NB4 (cell line): Measurements from ENCODE around the gene FHIT.

Experiments
- DNase-seq: peaks from one replicate; pipeline ENCODE4 v3.0.0; 2010; ENCODE audit warnings: low read depth
- H3K4me3 ChIP-seq: one replicate; pipeline ENCODE4 v1.5.1; 2011; ENCODE audit warnings: mild to moderate bottlenecking, low read depth, low read length, moderate library complexity
- CTCF ChIP-seq: IDR thresholded peaks from one replicate; pipeline ENCODE4 v1.5.1; 2012; ENCODE audit warnings: low read depth, low read length
- MAX ChIP-seq: IDR thresholded peaks from 2 replicates; pipeline ENCODE4 v1.6.1; 2011; ENCODE audit warnings: low read depth, low read length
- MYC ChIP-seq: IDR thresholded peaks from 2 replicates; pipeline ENCODE4 v1.6.1; 2011; ENCODE audit warnings: low read depth, low read length
- POLR2A ChIP-seq: IDR thresholded peaks from 2 replicates; pipeline ENCODE4 v1.6.1; 2011; ENCODE audit warnings: mild to moderate bottlenecking; ENCODE audit not compliant: insufficient read length; ENCODE audit errors: extremely low read depth

Gene FHIT

DNA sequence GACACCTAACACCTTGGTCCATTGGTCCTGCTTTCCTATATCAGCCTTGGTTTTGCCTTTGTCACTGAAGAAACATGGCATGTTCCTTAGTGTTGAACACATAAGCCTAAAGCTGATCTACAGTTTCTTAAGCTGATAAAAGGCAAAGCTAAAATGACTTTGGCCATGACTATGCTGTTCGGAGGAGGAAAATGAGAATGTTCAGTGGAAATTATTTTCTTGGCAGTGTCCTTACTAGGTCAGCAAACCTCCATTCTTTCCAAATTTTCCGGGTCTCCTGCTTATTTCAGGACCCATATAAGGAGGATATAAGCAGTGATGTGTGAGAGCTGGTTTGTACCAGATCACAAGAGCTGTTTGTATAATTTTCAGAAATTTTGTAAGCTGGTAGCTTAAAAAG lies 1368.5 kb downstream of the FHIT start:
- TF ChIP-seq MAX (no peak), POLR2A (no peak), MYC (no peak), CTCF (no peak)
- DNase-seq: no peak

DNA sequence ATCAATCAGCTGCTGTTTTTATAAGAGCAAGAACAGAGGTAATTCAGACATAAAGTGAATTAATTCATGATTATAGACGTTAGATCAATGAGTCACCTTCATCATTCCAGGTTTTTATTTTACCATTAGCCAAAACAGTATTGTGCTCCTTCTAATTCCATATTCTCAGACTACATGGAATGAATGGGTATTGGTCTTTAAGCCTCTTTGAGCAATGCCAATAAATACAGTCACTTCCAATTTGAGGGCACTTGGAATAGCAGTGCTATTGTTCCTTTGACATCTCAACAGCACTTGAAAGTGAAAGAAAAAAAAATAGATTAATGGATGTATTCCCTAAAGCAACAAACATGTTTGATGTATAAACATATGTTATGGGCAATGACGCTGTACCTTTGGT lies 1370.5 kb downstream of the FHIT start:
- no peak for DNase-seq
- H3K4me3 ChIP-seq: no peak overlapping the region
- no peak for TF ChIP-seq POLR2A
- TF ChIP-seq MAX: no peak
- TF ChIP-seq MYC: no peak

More for the DNA sequence above, 1368.5 kb downstream of the FHIT start:
- H3K4me3 ChIP-seq: no peak overlapping the region

GRCh38 chr3:59879031-59879581 lies 1372.1 kb downstream of the FHIT start:
- DNase-seq: no peak
- TF ChIP-seq CTCF (no peak), POLR2A (no peak), MYC (no peak), MAX (no peak)

DNA sequence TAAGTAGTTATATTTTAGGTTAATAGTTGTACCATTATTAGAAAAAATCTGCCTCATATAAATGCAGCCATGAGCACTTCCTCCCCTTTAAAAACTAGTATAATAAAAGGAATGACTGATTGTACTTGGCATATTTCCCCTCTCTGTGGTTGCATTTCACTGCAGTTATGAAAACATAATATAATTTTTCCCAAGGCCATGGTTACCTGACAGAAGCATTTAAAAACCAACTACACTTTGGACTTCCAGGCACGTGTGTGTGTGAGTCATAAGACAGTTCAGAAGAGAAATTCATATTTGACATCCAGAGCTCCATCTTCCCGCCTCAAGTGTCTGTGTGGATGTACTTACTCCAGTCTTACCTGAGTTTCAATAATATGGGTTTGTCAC lies 1373.2 kb downstream of the FHIT start:
- no peak for DNase-seq
- TF ChIP-seq POLR2A (no peak), CTCF (no peak), MAX (no peak), MYC (no peak)
- no peak overlapping the region for H3K4me3 ChIP-seq

More at GRCh38 chr3:59879031-59879581, 1372.1 kb downstream of the FHIT start:
- no peak overlapping the region for H3K4me3 ChIP-seq

DNA sequence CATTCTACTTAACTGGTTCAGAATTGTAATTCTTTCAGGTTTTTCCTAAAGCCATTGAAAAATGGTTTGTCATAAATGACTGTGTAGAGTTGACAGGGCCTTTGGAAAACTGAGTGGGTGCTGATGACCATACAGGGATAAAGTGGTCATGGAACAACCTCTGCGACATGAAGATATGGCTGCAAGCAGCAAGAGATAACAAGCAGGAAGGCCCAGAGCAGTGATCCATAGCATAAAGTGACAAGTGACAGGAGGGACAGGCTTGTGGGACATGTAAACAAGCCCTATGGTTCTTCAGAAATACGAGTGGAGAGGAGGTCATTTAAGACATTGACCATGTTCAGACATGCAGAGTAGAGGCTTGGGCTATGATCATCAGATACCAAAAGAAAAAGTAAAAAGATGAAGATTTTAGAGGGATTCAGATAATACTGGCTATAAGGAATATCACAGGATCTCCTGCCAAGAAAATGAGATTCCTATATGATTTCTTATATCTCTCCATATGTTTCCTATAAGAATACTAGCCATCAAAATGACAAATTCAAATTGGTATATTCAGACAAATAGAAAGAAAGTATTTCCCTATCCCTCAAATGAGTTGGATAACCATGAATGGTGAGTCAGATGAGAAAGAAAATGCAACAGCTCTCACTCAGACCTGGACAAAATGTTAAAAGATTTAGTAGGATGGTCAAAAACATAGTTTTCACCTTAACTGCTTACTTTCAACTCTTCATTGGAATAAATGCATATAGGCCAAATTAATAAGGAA lies 1373.8 kb downstream of the FHIT start:
- no peak for TF ChIP-seq MAX
- no peak for TF ChIP-seq CTCF
- no peak overlapping the region for H3K4me3 ChIP-seq
- DNase-seq: no peak

DNA sequence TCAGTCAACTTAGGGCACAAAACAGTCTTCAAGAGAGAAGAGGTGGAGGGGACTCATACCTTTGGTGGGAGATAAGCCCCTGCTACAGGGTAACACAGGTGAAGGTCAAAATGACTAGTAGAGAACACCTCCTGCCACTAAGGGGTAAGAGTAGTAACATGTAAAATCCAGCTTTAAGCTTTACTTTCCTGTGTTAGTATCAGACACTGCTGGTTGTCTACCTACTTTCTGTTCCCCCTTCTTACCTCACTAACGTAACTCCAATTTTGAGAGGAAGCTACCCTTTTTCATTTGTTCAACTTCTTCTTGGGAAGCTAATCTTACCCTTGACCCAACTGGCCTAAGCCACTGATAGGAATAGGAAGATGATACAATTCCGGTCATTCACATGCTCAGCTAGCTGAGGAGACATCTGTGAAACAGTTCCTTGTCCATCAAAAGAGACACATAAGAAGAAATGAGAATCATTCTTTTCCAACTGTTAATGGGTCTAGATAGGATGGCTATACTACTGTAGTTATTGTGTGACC lies 1374.7 kb downstream of the FHIT start:
- TF ChIP-seq CTCF (no peak), MYC (no peak), POLR2A (no peak), MAX (no peak)
- H3K4me3 ChIP-seq: no peak overlapping the region
- DNase-seq: no peak
